ENCODE measurements around the gene CHAD.

DNA sequence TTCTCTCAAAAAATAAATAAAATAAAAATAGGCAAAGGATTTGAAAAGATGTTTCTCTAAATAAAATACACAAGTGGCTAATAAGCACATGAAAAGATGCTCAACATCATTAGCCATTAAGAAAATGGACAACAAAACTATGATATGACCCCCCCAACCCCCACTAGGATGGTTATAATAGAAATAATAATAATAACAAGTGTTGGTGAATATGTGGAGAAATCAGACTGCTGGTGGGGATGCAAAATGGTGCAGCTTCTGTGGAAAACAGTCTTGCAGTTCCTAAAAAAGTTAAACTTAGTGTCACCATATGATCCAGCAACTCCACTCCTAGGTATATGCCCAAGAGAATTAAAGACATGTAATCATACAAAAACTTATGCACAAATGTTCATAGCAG, 30.6 kb upstream of the CHAD start:
- TF ChIP-seq EZH2phosphoT487 (IDR thresholded peaks at IDR 0.05; ENCODE audit: insufficient read depth, low read depth): no peak
- no peak for TF ChIP-seq EZH2 (IDR thresholded peaks at IDR 0.05; ENCODE audit: insufficient read depth, poor library complexity, severe bottlenecking)
